ENCODE measurements around the gene JUND.

DNA sequence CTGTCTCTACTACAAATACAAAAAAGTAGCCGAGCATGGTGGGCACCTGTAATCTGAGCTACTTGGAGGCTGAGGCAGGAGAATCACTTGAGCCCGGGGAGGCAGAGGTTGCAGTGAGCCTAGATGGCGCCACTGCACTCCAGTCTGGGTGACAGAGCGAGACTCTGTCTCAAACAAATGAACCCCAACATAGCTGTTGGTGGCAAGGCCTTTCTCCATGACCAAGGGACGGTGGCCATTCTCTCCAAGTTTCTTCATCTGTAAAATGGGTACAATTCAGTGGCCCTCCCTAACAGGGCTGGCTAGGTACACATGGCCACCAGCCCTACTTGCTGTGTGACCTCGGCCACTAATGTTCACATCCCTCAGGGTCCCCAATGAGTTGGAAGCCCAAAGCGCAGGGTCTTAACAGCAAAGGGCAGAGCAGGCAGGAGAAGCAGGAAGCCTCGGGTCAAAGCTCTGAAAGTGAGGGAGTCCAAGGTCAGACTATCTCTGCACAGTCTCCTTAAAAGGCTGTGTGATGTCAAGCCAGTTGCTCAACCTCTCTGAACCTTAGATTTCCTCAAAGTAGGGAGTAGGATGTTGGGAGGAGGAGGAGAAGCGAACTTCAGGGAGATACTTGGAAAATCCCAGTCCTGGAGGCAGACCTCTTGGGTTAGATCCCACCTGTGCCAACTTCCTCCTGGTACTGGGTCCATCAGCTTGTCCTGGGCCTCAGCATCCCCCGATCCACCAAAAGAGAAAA, 2.7 kb downstream of the JUND start:
- TF ChIP-seq RBBP5 (IDR thresholded peaks at IDR 0.05; ENCODE audit: borderline replicate concordance, low read depth, low read length) (no peak), EZH2 (IDR thresholded peaks at IDR 0.05; ENCODE audit: low read depth, low read length, severe bottlenecking) (no peak), TAF1 (IDR thresholded peaks at IDR 0.05; ENCODE audit: low read depth, low read length) (no peak), BRCA1 (IDR thresholded peaks at IDR 0.05; ENCODE audit: low read depth, low read length) (no peak), GABPA (IDR thresholded peaks at IDR 0.05; ENCODE audit: borderline replicate concordance, insufficient read depth, low read length) (no peak), EP300 (IDR thresholded peaks at IDR 0.05; ENCODE audit: borderline replicate concordance in 1 of 2, low read depth in 2 of 2, low read length in 2 of 2) (no peak)

Data from H1 (cell line).